HG03354 (cell line): ENCODE measurements around the gene RFX2.
"Not testable (repeated sequence)": the region's sequence is repeated elsewhere in the genome, so short reads cannot be mapped to it uniquely, and the experiment has no call there.

Source experiments
- ATAC-seq: cut with Tn5 transposase; IDR thresholded peaks from one replicate; pipeline ENCODE4 v1.9.1; 2021; ENCODE audit warnings: mild to moderate bottlenecking; ENCODE audit not compliant: unreplicated experiment, poor library complexity, severe bottlenecking

Gene RFX2

GRCh38 chr19:5964816-5965565 lies 145.3 kb downstream of the RFX2 start:
- ATAC-seq: no peak

GRCh38 chr19:5963855-5964254 lies 146.4 kb downstream of the RFX2 start:
- no peak for ATAC-seq

GRCh38 chr19:5963259-5963658 lies 147.0 kb downstream of the RFX2 start:
- ATAC-seq: not testable (repeated sequence)

- peak; percentile 62 for ATAC-seq
Observed at GRCh38 chr19:5961969-5962945, 148.0 kb downstream of the RFX2 start.

GRCh38 chr19:5961641-5961968 lies 148.7 kb downstream of the RFX2 start:
- ATAC-seq: not testable (repeated sequence)

GRCh38 chr19:5960005-5961001 lies 150.0 kb downstream of the RFX2 start:
- ATAC-seq: no peak

- ATAC-seq: no peak
Observed at GRCh38 chr19:5959260-5960004, 150.9 kb downstream of the RFX2 start.

- no peak for ATAC-seq
Observed at GRCh38 chr19:5958851-5959122, 151.5 kb downstream of the RFX2 start.

- no peak for ATAC-seq
Observed at GRCh38 chr19:5958074-5958850, 152.0 kb downstream of the RFX2 start.

- ATAC-seq: no peak
Observed at GRCh38 chr19:5957170-5957569, 153.1 kb downstream of the RFX2 start.

GRCh38 chr19:5956728-5957127 lies 153.6 kb downstream of the RFX2 start:
- ATAC-seq: no peak

- no peak for ATAC-seq
Observed at GRCh38 chr19:5956323-5956722, 154.0 kb downstream of the RFX2 start.

- no peak for ATAC-seq
Observed at GRCh38 chr19:5955636-5955935, 154.7 kb downstream of the RFX2 start.

GRCh38 chr19:5954293-5954692 lies 156.0 kb downstream of the RFX2 start:
- no peak for ATAC-seq

GRCh38 chr19:5953680-5954213 lies 156.6 kb downstream of the RFX2 start:
- ATAC-seq: no peak

GRCh38 chr19:5953030-5953589 lies 157.2 kb downstream of the RFX2 start:
- no peak for ATAC-seq

GRCh38 chr19:5952193-5953029 lies 157.9 kb downstream of the RFX2 start:
- no peak for ATAC-seq
